Measurements from ENCODE around the gene CARD14.

CARD14 gene

GRCh38 chr17:80171681-80172080 lies 1.9 kb downstream of the CARD14 start:
- H3K18ac ChIP-seq (ENCODE audit: low read depth in 1 of 2, low read length in 2 of 2) = no peak overlapping the region
- no peaks in the 10 kb centered on the region for H3K79me1 ChIP-seq (replicated peaks; ENCODE audit: low read length, poor library complexity, severe bottlenecking)
- no peak overlapping the region for H2BK120ac ChIP-seq (ENCODE audit: low read depth, low read length)
- no peak overlapping the region for H2BK5ac ChIP-seq (ENCODE audit: low read depth, low read length, poor library complexity, severe bottlenecking)
- no peak overlapping the region for H2AK5ac ChIP-seq (ENCODE audit: low read length, severe bottlenecking)
- WGBS = 80% methylated on average over 7 of the region's 7 CpGs
- H3K4ac ChIP-seq (ENCODE audit: low read depth in 1 of 2, low read length in 2 of 2) = no peak overlapping the region
- H3K27ac ChIP-seq (ENCODE audit: low read length, poor library complexity, severe bottlenecking) = no peak overlapping the region
- H2AFZ ChIP-seq (ENCODE audit: low read depth, low read length) = no peak overlapping the region
- H2BK15ac ChIP-seq (ENCODE audit: low read depth, poor library complexity, severe bottlenecking) = no peak overlapping the region
- no peak overlapping the region for H4K91ac ChIP-seq (ENCODE audit: low read length)
- no peak for DNase-seq
- H2BK12ac ChIP-seq (ENCODE audit: low read length in 2 of 2) = no peak overlapping the region
- H3K23ac ChIP-seq (ENCODE audit: low read length in 2 of 2) = no peak overlapping the region
- no peak overlapping the region for H4K8ac ChIP-seq (ENCODE audit: low read length)
- no peaks in the 10 kb centered on the region for H3K9me3 ChIP-seq (ENCODE audit: control insufficient read depth, low read length)
- no peak overlapping the region for H3K9ac ChIP-seq (ENCODE audit: low read length)
- H3K4me2 ChIP-seq (ENCODE audit: low read length, poor library complexity, severe bottlenecking) = no peak overlapping the region
- peaks cover 0 to 2% of the 10 kb centered on the region in 2 experiments for H3K36me3 ChIP-seq (ENCODE audit: control insufficient read depth in 1 of 2, insufficient read depth in 2 of 2, low read depth in 1 of 2, low read length in 2 of 2)
- no peak overlapping the region for H3K4me3 ChIP-seq (ENCODE audit: insufficient read depth in 1 of 2, low read depth in 1 of 2, low read length in 2 of 2)
- no peak overlapping the region for H3K14ac ChIP-seq (ENCODE audit: low read length in 2 of 2)
- H3K4me1 ChIP-seq (ENCODE audit: control insufficient read depth, insufficient read depth, low read depth, low read length) = peaks cover 5% of the 10 kb centered on the region
- H3K27me3 ChIP-seq (ENCODE audit: control insufficient read depth in 1 of 2, insufficient read depth in 1 of 2, low read length in 2 of 2) = peaks cover 23 to 43% of the 10 kb centered on the region in 2 experiments

GRCh38 chr17:80173126-80173525 lies 3.3 kb downstream of the CARD14 start:
- Histone ChIP-seq H3K79me1 (replicated peaks; ENCODE audit: low read length, poor library complexity, severe bottlenecking) (no peaks in the 10 kb centered on the region), H3K14ac (ENCODE audit: low read length in 2 of 2) (no peak overlapping the region), H3K36me3 (ENCODE audit: control insufficient read depth in 1 of 2, insufficient read depth in 2 of 2, low read depth in 1 of 2, low read length in 2 of 2) (peaks cover 0 to 2% of the 10 kb centered on the region in 2 experiments), H3K27ac (ENCODE audit: low read length, poor library complexity, severe bottlenecking) (no peak overlapping the region), H2AFZ (ENCODE audit: low read depth, low read length) (no peak overlapping the region), H3K27me3 (ENCODE audit: control insufficient read depth in 1 of 2, insufficient read depth in 1 of 2, low read length in 2 of 2) (peaks cover 27 to 46% of the 10 kb centered on the region in 2 experiments), H3K4ac (ENCODE audit: low read depth in 1 of 2, low read length in 2 of 2) (no peak overlapping the region), H3K4me3 (ENCODE audit: insufficient read depth in 1 of 2, low read depth in 1 of 2, low read length in 2 of 2) (no peak overlapping the region), H3K18ac (ENCODE audit: low read depth in 1 of 2, low read length in 2 of 2) (peak overlapping the region in 1 of 2 experiments; percentile 11), H2AK5ac (ENCODE audit: low read length, severe bottlenecking) (no peak overlapping the region), H2BK5ac (ENCODE audit: low read depth, low read length, poor library complexity, severe bottlenecking) (no peak overlapping the region), H3K9me3 (ENCODE audit: control insufficient read depth, low read length) (no peaks in the 10 kb centered on the region), H3K4me1 (ENCODE audit: control insufficient read depth, insufficient read depth, low read depth, low read length) (peaks cover 5% of the 10 kb centered on the region), H3K4me2 (ENCODE audit: low read length, poor library complexity, severe bottlenecking) (no peak overlapping the region), H2BK12ac (ENCODE audit: low read length in 2 of 2) (no peak overlapping the region), H2BK120ac (ENCODE audit: low read depth, low read length) (no peak overlapping the region), H3K9ac (ENCODE audit: low read length) (no peak overlapping the region), H4K8ac (ENCODE audit: low read length) (no peak overlapping the region), H4K91ac (ENCODE audit: low read length) (no peak overlapping the region), H2BK15ac (ENCODE audit: low read depth, poor library complexity, severe bottlenecking) (no peak overlapping the region), H3K23ac (ENCODE audit: low read length in 2 of 2) (no peak overlapping the region)
- 100% methylated on average over 2 of the region's 12 CpGs for WGBS
- DNase-seq = no peak

GRCh38 chr17:80173916-80174315 lies 4.1 kb downstream of the CARD14 start:
- Histone ChIP-seq H2AFZ (ENCODE audit: low read depth, low read length) (no peak overlapping the region), H2BK5ac (ENCODE audit: low read depth, low read length, poor library complexity, severe bottlenecking) (no peak overlapping the region), H3K27me3 (ENCODE audit: control insufficient read depth in 1 of 2, insufficient read depth in 1 of 2, low read length in 2 of 2) (peaks cover 28 to 46% of the 10 kb centered on the region in 2 experiments), H4K8ac (ENCODE audit: low read length) (no peak overlapping the region), H4K91ac (ENCODE audit: low read length) (no peak overlapping the region), H3K23ac (ENCODE audit: low read length in 2 of 2) (no peak overlapping the region), H2AK5ac (ENCODE audit: low read length, severe bottlenecking) (no peak overlapping the region), H3K4me3 (ENCODE audit: insufficient read depth in 1 of 2, low read depth in 1 of 2, low read length in 2 of 2) (no peak overlapping the region), H3K79me1 (replicated peaks; ENCODE audit: low read length, poor library complexity, severe bottlenecking) (no peaks in the 10 kb centered on the region), H2BK120ac (ENCODE audit: low read depth, low read length) (no peak overlapping the region), H3K9me3 (ENCODE audit: control insufficient read depth, low read length) (no peaks in the 10 kb centered on the region), H3K4ac (ENCODE audit: low read depth in 1 of 2, low read length in 2 of 2) (no peak overlapping the region), H3K36me3 (ENCODE audit: control insufficient read depth in 1 of 2, insufficient read depth in 2 of 2, low read depth in 1 of 2, low read length in 2 of 2) (peaks cover 0 to 2% of the 10 kb centered on the region in 2 experiments), H3K4me2 (ENCODE audit: low read length, poor library complexity, severe bottlenecking) (no peak overlapping the region), H2BK15ac (ENCODE audit: low read depth, poor library complexity, severe bottlenecking) (no peak overlapping the region), H3K14ac (ENCODE audit: low read length in 2 of 2) (no peak overlapping the region), H2BK12ac (ENCODE audit: low read length in 2 of 2) (no peak overlapping the region), H3K4me1 (ENCODE audit: control insufficient read depth, insufficient read depth, low read depth, low read length) (peaks cover 5% of the 10 kb centered on the region), H3K27ac (ENCODE audit: low read length, poor library complexity, severe bottlenecking) (no peak overlapping the region), H3K18ac (ENCODE audit: low read depth in 1 of 2, low read length in 2 of 2) (no peak overlapping the region), H3K9ac (ENCODE audit: low read length) (no peak overlapping the region)
- DNase-seq = no peak
- WGBS = 100% methylated on average over 1 of the region's 6 CpGs

GRCh38 chr17:80176757-80177156 lies 6.9 kb downstream of the CARD14 start:
- Histone ChIP-seq H3K27ac (ENCODE audit: low read length, poor library complexity, severe bottlenecking) (no peak overlapping the region), H3K4ac (ENCODE audit: low read depth in 1 of 2, low read length in 2 of 2) (no peak overlapping the region), H3K18ac (ENCODE audit: low read depth in 1 of 2, low read length in 2 of 2) (no peak overlapping the region), H3K9ac (ENCODE audit: low read length) (no peak overlapping the region), H2BK12ac (ENCODE audit: low read length in 2 of 2) (no peak overlapping the region), H4K91ac (ENCODE audit: low read length) (no peak overlapping the region), H2AK5ac (ENCODE audit: low read length, severe bottlenecking) (no peak overlapping the region), H3K36me3 (ENCODE audit: control insufficient read depth in 1 of 2, insufficient read depth in 2 of 2, low read depth in 1 of 2, low read length in 2 of 2) (no peaks in the 10 kb centered on the region), H3K14ac (ENCODE audit: low read length in 2 of 2) (no peak overlapping the region), H3K27me3 (ENCODE audit: control insufficient read depth in 1 of 2, insufficient read depth in 1 of 2, low read length in 2 of 2) (peaks cover 8 to 56% of the 10 kb centered on the region in 2 experiments), H2BK5ac (ENCODE audit: low read depth, low read length, poor library complexity, severe bottlenecking) (no peak overlapping the region), H3K79me1 (replicated peaks; ENCODE audit: low read length, poor library complexity, severe bottlenecking) (no peaks in the 10 kb centered on the region), H2BK15ac (ENCODE audit: low read depth, poor library complexity, severe bottlenecking) (no peak overlapping the region), H3K23ac (ENCODE audit: low read length in 2 of 2) (no peak overlapping the region), H3K4me3 (ENCODE audit: insufficient read depth in 1 of 2, low read depth in 1 of 2, low read length in 2 of 2) (no peak overlapping the region), H2AFZ (ENCODE audit: low read depth, low read length) (no peak overlapping the region), H3K4me1 (ENCODE audit: control insufficient read depth, insufficient read depth, low read depth, low read length) (peaks cover 6% of the 10 kb centered on the region), H4K8ac (ENCODE audit: low read length) (no peak overlapping the region), H3K4me2 (ENCODE audit: low read length, poor library complexity, severe bottlenecking) (no peak overlapping the region), H3K9me3 (ENCODE audit: control insufficient read depth, low read length) (no peaks in the 10 kb centered on the region), H2BK120ac (ENCODE audit: low read depth, low read length) (no peak overlapping the region)
- no peak for DNase-seq
- whole genome bisulfite sequencing = 92% methylated on average over 11 of the region's 11 CpGs
